Mesodermal cell (in vitro differentiated cells): Measurements from ENCODE around the gene TSBP1.
"Not testable (repeated sequence)": the region's sequence is repeated elsewhere in the genome, so short reads cannot be mapped to it uniquely, and the experiment has no call there.

Experiments used
- H3K27ac ChIP-seq: 2 replicates; pipeline ENCODE4 v1.7.0; 2013; ENCODE audit warnings: mild to moderate bottlenecking, low read depth, low read length, moderate library complexity; ENCODE audit not compliant: severe bottlenecking
- H3K36me3 ChIP-seq: 2 replicates; pipeline ENCODE4 v1.7.1; 2013; ENCODE audit warnings: mild to moderate bottlenecking, low read length, moderate library complexity; ENCODE audit not compliant: control insufficient read depth, insufficient read depth
- H3K4me1 ChIP-seq: one replicate; pipeline ENCODE4 v1.7.1; 2013; ENCODE audit warnings: mild to moderate bottlenecking, low read length; ENCODE audit not compliant: insufficient read depth, control insufficient read depth, poor library complexity, severe bottlenecking
- H3K4me3 ChIP-seq: 2 replicates; pipeline ENCODE4 v1.7.0; 2013; ENCODE audit warnings: low read length, control low read depth, mild to moderate bottlenecking; ENCODE audit not compliant: insufficient read depth, poor library complexity, severe bottlenecking; ENCODE audit errors: extremely low read depth
- H3K9me3 ChIP-seq: 2 replicates; pipeline ENCODE4 v1.7.1; 2013; ENCODE audit warnings: mild to moderate bottlenecking, low read length, moderate library complexity; ENCODE audit not compliant: control insufficient read depth
- WGBS, 2 experiments: methylation state at CpG; one replicate each; pipeline ENCODE4 v1.1.5; 2013; ENCODE audit warnings: missing lambda C conversion rate in 2 of 2; ENCODE audit not compliant: insufficient coverage in 2 of 2; 5-methylcytosine and 5-hydroxymethylcytosine counted together

TSBP1 gene

DNA sequence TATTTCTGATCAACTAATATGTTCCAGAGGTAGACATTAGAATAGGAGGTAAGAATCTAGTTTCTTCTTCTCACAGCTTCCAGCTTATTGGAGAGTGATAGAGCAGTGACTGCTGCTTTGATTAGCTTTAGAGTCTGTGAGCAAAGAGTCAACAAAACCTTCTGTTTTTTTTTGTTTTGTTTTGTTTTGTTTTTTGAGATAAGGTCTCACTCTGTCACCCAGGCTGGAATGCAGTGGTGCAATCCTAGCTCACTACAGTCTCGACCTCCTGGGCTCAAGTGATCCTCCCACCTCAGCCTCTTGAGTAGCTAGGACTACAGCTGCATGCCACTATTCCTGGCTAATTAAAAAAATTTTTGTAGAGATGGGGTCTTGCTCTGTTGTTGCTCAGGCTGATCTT, 39.3 kb downstream of the TSBP1 start:
- Histone ChIP-seq H3K9me3 (no peaks in the 10 kb centered on the region), H3K4me3 (no peak overlapping the region), H3K27ac (no peak overlapping the region), H3K4me1 (peaks cover 5% of the 10 kb centered on the region), H3K36me3 (no peaks in the 10 kb centered on the region)
- 80% methylated on average over 1 of the region's 1 CpG; no CpG with 5 or more reads in 1 of the 2 experiments for WGBS, 2 experiments

DNA sequence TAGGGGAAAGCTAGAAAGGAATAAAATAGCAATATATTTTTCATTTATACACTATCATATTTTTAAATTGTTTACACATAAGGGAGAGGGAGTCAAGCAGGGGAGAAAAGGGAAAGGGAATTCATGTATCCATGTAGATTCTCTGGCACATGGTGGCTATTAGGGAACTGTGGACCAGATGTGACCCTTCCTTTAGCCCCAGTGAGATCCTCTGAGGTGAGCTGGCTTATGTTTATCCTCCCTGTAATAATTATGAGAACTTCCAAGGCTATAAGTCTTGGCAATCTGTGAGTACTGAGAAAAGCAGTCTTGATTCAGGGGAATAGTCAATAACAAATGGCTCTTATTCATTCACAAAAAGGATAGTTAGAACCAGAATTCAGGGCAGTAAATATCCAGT, 42.6 kb downstream of the TSBP1 start:
- Histone ChIP-seq H3K4me3 (no peak overlapping the region), H3K4me1 (peaks cover 5% of the 10 kb centered on the region), H3K36me3 (no peaks in the 10 kb centered on the region), H3K27ac (no peak overlapping the region), H3K9me3 (no peaks in the 10 kb centered on the region)

DNA sequence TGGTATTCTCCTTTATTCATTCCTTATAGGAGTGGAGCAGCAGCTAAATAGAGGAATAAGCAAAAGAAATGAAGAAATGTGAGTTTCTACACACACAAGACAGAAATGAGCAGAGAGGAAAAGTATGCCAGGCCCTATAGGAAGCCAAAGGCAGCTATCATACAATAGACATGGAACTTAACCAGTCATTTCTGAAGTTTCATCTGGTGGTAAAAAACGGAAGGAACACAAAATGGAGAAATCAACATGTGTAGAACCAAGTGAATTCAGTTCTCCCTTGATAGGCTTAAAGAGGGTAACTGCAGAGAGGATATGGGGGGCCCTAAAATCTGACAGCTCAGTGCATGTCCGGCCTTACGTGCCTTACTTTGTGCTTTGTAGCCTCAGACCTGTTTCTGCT, 44.6 kb downstream of the TSBP1 start:
- Histone ChIP-seq H3K27ac (no peak overlapping the region), H3K4me3 (no peak overlapping the region), H3K9me3 (no peaks in the 10 kb centered on the region), H3K4me1 (peaks cover 1% of the 10 kb centered on the region), H3K36me3 (no peaks in the 10 kb centered on the region)
- 90 to 94% methylated on average over 3 of the region's 3 CpGs for WGBS, 2 experiments

DNA sequence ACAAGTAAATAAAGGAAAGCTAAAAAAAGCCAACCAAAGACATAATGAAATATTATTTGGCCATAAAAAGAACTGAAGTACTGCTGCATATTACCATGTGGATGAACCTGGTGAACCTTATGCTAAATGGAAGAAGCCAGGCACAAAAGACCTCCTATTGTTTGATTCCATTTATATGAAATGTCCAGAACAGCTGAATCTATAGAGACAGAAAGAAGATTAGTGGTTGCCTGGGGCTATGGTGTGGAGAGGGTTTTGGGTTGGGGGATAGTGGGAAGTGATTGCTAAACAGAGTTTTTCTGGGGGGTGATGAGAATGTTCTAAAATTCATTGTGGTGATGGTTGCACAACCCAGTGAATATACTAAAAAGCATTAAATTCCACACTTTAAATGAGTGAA, 53.2 kb downstream of the TSBP1 start:
- no peak overlapping the region for H3K27ac ChIP-seq
- H3K36me3 ChIP-seq, result no peaks in the 10 kb centered on the region
- H3K4me1 ChIP-seq, result no peaks in the 10 kb centered on the region
- no peaks in the 10 kb centered on the region for H3K9me3 ChIP-seq
- H3K4me3 ChIP-seq, result no peak overlapping the region

DNA sequence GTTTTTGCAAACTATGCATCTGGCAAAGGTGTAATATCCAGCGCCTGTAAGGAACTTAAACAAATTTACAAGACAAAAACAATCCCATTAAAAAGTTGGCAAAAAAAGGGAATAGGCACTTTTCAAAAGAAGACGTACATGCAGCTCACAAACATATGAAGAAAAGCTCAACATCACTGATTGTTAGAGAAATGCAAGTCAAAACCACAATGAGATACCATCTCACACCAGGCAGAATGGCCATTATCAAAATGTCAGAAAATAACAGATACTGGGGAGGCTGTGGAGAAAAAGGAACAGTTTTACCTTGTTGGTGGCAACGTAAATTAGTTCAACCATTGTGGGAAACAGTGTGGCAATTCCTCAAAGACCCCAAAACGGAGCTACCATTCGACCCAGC, 54.2 kb downstream of the TSBP1 start:
- WGBS, 2 experiments, result 81 to 87% methylated on average over 3 to 4 of the region's 5 CpGs
- Histone ChIP-seq H3K36me3 (no peaks in the 10 kb centered on the region), H3K4me1 (no peaks in the 10 kb centered on the region), H3K27ac (no peak overlapping the region), H3K9me3 (no peaks in the 10 kb centered on the region), H3K4me3 (no peak overlapping the region)

DNA sequence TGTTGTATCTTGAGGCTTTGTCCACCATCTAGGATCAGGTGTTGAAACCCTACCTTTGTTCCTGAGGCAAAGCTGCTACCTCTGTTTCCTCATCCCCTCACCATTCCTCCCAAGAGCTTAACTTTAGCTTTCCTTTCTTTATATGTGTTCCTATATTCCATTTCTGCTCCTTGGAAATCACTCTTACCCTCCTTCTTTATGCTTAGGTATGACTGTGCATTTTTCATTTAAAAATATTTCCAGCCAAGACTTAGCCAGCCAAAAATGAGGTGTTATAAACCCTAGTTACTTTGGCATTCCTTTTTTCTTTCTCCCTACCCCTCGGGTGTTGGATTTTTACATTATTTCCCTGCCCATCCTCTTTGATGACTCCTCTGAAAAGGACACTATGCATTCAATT, 57.7 kb downstream of the TSBP1 start:
- Histone ChIP-seq H3K9me3 (no peaks in the 10 kb centered on the region), H3K4me1 (no peaks in the 10 kb centered on the region), H3K36me3 (no peaks in the 10 kb centered on the region), H3K27ac (no peak overlapping the region), H3K4me3 (no peak overlapping the region)
- 90 to 100% methylated on average over 1 of the region's 1 CpG for WGBS, 2 experiments

DNA sequence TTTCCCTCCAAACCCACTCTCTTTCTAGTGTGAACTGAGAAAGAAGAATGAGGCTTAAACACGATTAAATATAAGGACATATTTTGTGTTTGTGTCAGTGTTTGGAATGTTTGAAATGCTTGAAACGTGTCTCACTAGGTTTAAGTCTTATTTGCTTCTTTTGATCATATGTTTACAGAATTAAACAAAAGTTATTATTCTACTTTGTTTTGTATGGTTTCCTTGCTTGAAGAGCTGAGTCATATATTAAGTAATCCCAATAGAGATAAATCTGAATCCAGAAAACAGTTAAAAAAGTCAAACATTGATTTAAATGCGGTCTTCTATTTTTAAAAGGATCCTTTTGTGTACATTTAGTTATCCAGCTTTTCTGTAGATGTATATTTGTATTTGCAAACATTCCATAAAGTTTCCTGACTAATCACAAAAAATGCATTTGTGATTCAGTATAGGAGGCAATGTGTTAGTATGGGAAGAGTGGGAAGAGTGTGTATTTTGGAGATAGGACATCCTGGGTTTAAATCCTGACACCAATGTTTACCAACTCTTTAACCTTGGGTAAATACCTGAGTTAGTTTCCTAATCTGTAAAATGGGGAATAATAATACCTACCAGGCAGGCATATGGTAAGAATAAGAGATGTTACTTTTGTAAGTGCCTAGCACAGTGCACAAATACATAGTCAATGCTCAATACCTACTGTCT, 72.9 kb downstream of the TSBP1 start:
- Histone ChIP-seq H3K36me3 (no peaks in the 10 kb centered on the region), H3K27ac (no peak overlapping the region), H3K4me3 (no peak overlapping the region), H3K4me1 (no peaks in the 10 kb centered on the region), H3K9me3 (no peaks in the 10 kb centered on the region)
- WGBS, 2 experiments, result 100% methylated on average over 1 of the region's 3 CpGs; no CpG with 5 or more reads in 1 of the 2 experiments

DNA sequence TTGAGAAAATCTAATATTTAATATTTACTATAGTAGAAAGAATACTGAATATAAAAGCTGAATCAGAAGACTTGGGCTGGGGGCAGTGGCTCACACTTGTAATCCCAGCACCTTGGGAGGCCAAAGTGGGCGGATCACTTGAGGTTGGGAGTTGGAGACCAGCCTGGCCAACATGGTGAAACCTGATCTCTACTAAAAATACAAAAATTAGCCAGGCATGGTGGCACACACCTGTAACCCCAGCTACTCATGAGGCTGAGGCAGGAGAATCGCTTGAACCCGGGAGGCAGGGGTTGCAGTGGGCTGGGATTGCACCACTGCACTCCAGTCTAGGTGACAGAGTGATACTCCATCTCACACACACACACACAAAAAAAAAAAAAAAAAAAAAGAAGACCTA, 76.7 kb downstream of the TSBP1 start:
- not testable (repeated sequence) for H3K4me1 ChIP-seq, H3K9me3 ChIP-seq, H3K27ac ChIP-seq, H3K4me3 ChIP-seq, H3K36me3 ChIP-seq
- WGBS, 2 experiments, result 72 to 75% methylated on average over 1 to 3 of the region's 3 CpGs

DNA sequence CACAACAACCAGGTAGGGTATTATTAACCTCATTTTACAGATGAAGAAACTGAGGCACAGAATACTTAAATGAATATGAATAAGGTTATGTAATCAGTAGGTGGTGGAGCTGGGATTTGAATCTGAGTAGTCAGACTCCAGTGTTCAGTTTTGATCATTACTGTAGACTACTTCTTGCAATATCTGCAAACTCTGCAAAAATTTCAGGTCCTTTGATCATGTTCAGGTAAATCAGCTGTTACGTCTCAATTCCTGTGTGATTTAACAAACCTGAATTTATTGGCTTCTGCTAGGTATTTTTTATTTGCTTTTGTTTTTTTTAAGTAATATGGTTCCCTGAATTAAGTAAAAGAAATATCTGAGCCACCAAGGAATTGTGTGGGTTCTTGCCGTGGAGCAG, 77.1 kb downstream of the TSBP1 start:
- Histone ChIP-seq H3K27ac (no peak overlapping the region), H3K4me3 (no peak overlapping the region)
- WGBS, 2 experiments, result 86% methylated on average over 1 of the region's 2 CpGs; no CpG with 5 or more reads in 1 of the 2 experiments

DNA sequence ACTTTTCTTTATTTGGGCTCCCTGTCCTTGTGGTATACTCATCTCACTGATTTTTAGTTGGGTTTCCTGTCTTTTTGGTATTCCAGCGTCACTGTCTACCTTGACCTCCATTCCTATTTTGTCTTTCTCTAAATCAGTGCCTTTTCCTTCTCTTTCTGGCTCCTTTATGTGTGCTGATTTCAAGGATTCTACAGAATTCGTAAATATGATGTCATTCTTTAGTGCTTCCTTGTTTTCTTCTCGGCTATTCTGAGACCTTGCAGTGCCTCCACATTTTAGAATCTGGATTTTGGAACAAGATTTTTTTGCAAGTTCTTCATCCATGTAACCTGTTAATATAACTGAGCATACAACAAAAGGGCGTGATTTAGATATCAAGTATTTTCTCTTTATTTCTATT, 78.0 kb downstream of the TSBP1 start:
- Histone ChIP-seq H3K27ac (no peak overlapping the region), H3K9me3 (no peaks in the 10 kb centered on the region), H3K4me3 (no peak overlapping the region), H3K36me3 (no peaks in the 10 kb centered on the region), H3K4me1 (no peaks in the 10 kb centered on the region)
- WGBS, 2 experiments, result 93% methylated on average over 3 of the region's 4 CpGs; no CpG with 5 or more reads in 1 of the 2 experiments

More for the DNA sequence above, 77.1 kb downstream of the TSBP1 start:
- Histone ChIP-seq H3K4me1 (no peaks in the 10 kb centered on the region), H3K9me3 (no peaks in the 10 kb centered on the region), H3K36me3 (no peaks in the 10 kb centered on the region)

DNA sequence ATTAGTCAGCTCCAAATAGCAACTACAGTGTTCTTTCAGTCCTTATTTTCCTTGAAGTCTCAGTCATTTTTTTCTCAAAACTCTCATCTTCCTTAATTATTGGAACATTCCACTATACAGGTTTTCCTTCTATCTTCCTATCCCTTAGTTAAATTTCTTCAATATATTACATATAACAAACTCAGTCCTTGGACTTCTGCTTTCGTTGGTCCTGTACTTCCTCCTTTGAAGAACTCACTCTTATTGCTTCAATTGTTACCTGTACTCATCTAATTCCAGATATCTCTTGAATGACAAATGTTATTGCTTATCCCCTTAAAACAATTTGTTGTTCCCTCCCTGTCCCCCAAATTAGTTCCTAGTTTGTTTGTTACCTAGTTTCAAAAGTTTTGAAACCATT, 80.2 kb downstream of the TSBP1 start:
- no peak overlapping the region for H3K27ac ChIP-seq
- H3K4me3 ChIP-seq, result no peak overlapping the region
- H3K36me3 ChIP-seq, result no peaks in the 10 kb centered on the region
- WGBS, 2 experiments, result 80 to 93% methylated on average over 1 of the region's 1 CpG
- H3K4me1 ChIP-seq, result no peaks in the 10 kb centered on the region
- no peaks in the 10 kb centered on the region for H3K9me3 ChIP-seq
